H1 (cell line): Measurements from ENCODE around the gene MRPL1.

ENCODE experiments used
- BRCA1 ChIP-seq: IDR thresholded peaks from 2 replicates; pipeline ENCODE4 v1.6.1; 2012; ENCODE audit warnings: low read depth, low read length, improper control_type of control experiment
- CEBPB ChIP-seq: IDR thresholded peaks from 2 replicates; pipeline ENCODE4 v1.6.1; 2012; ENCODE audit warnings: low read depth, low read length
- CTCF ChIP-seq, 3 experiments: IDR thresholded peaks; 1 replicate in 2 of 3; 2 replicates in 1 of 3; pipeline versions ENCODE4 v1.5.1 to v1.6.1; 2011; ENCODE audit warnings: low read length in 3 of 3, mild to moderate bottlenecking in 3 of 3, inconsistent platforms in 2 of 3, low read depth in 1 of 3, moderate library complexity in 1 of 3; ENCODE audit not compliant: insufficient read depth in 1 of 3; ENCODE audit errors: control extremely low read depth in 1 of 3
- EZH2 ChIP-seq: fragments of 200-600 bp; sonication (generic); IDR thresholded peaks from 2 replicates; pipeline ENCODE4 v1.7.1; 2012; ENCODE audit warnings: low read depth, mild to moderate bottlenecking, moderate library complexity, low read length, inconsistent platforms; ENCODE audit not compliant: severe bottlenecking
- GABPA ChIP-seq: IDR thresholded peaks from 2 replicates; pipeline ENCODE4 v1.6.1; 2011; ENCODE audit warnings: mild to moderate bottlenecking, low read length, moderate library complexity, borderline replicate concordance; ENCODE audit not compliant: insufficient read depth
- GTF2F1 ChIP-seq: IDR thresholded peaks from 2 replicates; pipeline ENCODE4 v1.6.1; 2012; ENCODE audit warnings: low read depth, low read length, improper control_type of control experiment, borderline replicate concordance
- KDM1A ChIP-seq: fragments of 200-600, 300-600 bp; sonication (generic); IDR thresholded peaks from 2 replicates; pipeline ENCODE4 v1.7.1; 2016; ENCODE audit warnings: mild to moderate bottlenecking, low read length, borderline replicate concordance
- MAX ChIP-seq: IDR thresholded peaks from 2 replicates; pipeline ENCODE4 v1.6.1; 2012; ENCODE audit warnings: inconsistent platforms
- POLR2A ChIP-seq, 2 experiments: IDR thresholded peaks; 1 replicate in 1 of 2; 2 replicates in 1 of 2; pipeline ENCODE4 v1.6.1; 2011; ENCODE audit warnings: low read depth in 2 of 2, low read length in 2 of 2, mild to moderate bottlenecking in 2 of 2; ENCODE audit errors: control extremely low read depth in 1 of 2
- POLR2AphosphoS5 ChIP-seq: IDR thresholded peaks from 2 replicates; pipeline ENCODE4 v1.6.1; 2011; ENCODE audit warnings: low read depth, low read length

GRCh38 chr4:77956917-77957316 lies 94.3 kb downstream of the MRPL1 start:
- TF ChIP-seq GTF2F1 (no peak), POLR2A (IDR thresholded peaks at IDR 0.05; ENCODE audit: control extremely low read depth in 1 of 2, low read depth in 2 of 2, low read length in 2 of 2) (no peak), CTCF (IDR thresholded peaks at IDR 0.05; ENCODE audit: control extremely low read depth in 1 of 3, insufficient read depth in 1 of 3, low read depth in 1 of 3, low read length in 3 of 3) (no peak), BRCA1 (no peak), EZH2 (no peak), KDM1A (no peak), POLR2AphosphoS5 (no peak), CEBPB (no peak), MAX (no peak), GABPA (no peak)
